ENCODE data around the gene KRT37.

The KRT37 gene

GRCh38 chr17:41393826-41394225 lies 30.6 kb downstream of the KRT37 start:
- H3K9me3 ChIP-seq (ENCODE audit: insufficient read depth, low read length), result no peaks in the 10 kb centered on the region
- H3K4me3 ChIP-seq (ENCODE audit: low read length), result no peak overlapping the region
- no peak overlapping the region for H2AFZ ChIP-seq (ENCODE audit: low read depth, low read length)
- peaks cover 17% of the 10 kb centered on the region for H3K27me3 ChIP-seq (ENCODE audit: low read depth, low read length)
- H4K20me1 ChIP-seq (ENCODE audit: insufficient read depth, low read length), result no peaks in the 10 kb centered on the region
- H3K36me3 ChIP-seq (replicated peaks; ENCODE audit: low read depth, low read length), result no peaks in the 10 kb centered on the region
- TF ChIP-seq EZH2phosphoT487 (IDR thresholded peaks at IDR 0.05; ENCODE audit: low read depth), result no peak
- TF ChIP-seq CTCF (IDR thresholded peaks at IDR 0.05; ENCODE audit: low read depth, low read length), result no peak
- H3K27ac ChIP-seq (ENCODE audit: low read length), result no peak overlapping the region
- H3K4me2 ChIP-seq (ENCODE audit: low read length), result no peak overlapping the region
- H3K9ac ChIP-seq (ENCODE audit: low read length), result no peak overlapping the region
- no peaks in the 10 kb centered on the region for H3K79me2 ChIP-seq (ENCODE audit: low read length)
- no peaks in the 10 kb centered on the region for H3K4me1 ChIP-seq (ENCODE audit: low read length)

- Histone ChIP-seq H3K27ac (ENCODE audit: low read length) (no peak overlapping the region), H3K9me3 (ENCODE audit: insufficient read depth, low read length) (no peaks in the 10 kb centered on the region), H3K36me3 (replicated peaks; ENCODE audit: low read depth, low read length) (no peaks in the 10 kb centered on the region), H3K9ac (ENCODE audit: low read length) (no peak overlapping the region), H4K20me1 (ENCODE audit: insufficient read depth, low read length) (no peaks in the 10 kb centered on the region), H3K4me1 (ENCODE audit: low read length) (no peaks in the 10 kb centered on the region), H2AFZ (ENCODE audit: low read depth, low read length) (no peak overlapping the region), H3K4me2 (ENCODE audit: low read length) (no peak overlapping the region), H3K27me3 (ENCODE audit: low read depth, low read length) (peaks cover 17% of the 10 kb centered on the region), H3K4me3 (ENCODE audit: low read length) (no peak overlapping the region), H3K79me2 (ENCODE audit: low read length) (no peaks in the 10 kb centered on the region)
- TF ChIP-seq CTCF (IDR thresholded peaks at IDR 0.05; ENCODE audit: low read depth, low read length) (no peak), EZH2phosphoT487 (IDR thresholded peaks at IDR 0.05; ENCODE audit: low read depth) (no peak)
Measured at GRCh38 chr17:41393294-41393693, 31.1 kb downstream of the KRT37 start.

- Histone ChIP-seq H3K36me3 (replicated peaks; ENCODE audit: low read depth, low read length) (no peaks in the 10 kb centered on the region), H4K20me1 (ENCODE audit: insufficient read depth, low read length) (no peaks in the 10 kb centered on the region), H3K9me3 (ENCODE audit: insufficient read depth, low read length) (no peaks in the 10 kb centered on the region), H3K4me3 (ENCODE audit: low read length) (no peak overlapping the region), H3K79me2 (ENCODE audit: low read length) (no peaks in the 10 kb centered on the region), H2AFZ (ENCODE audit: low read depth, low read length) (no peak overlapping the region), H3K9ac (ENCODE audit: low read length) (no peak overlapping the region), H3K4me1 (ENCODE audit: low read length) (no peaks in the 10 kb centered on the region), H3K4me2 (ENCODE audit: low read length) (no peak overlapping the region), H3K27me3 (ENCODE audit: low read depth, low read length) (peaks cover 17% of the 10 kb centered on the region), H3K27ac (ENCODE audit: low read length) (no peak overlapping the region)
- TF ChIP-seq EZH2phosphoT487 (IDR thresholded peaks at IDR 0.05; ENCODE audit: low read depth), result no peak
- TF ChIP-seq CTCF (IDR thresholded peaks at IDR 0.05; ENCODE audit: low read depth, low read length), result no peak
Measured at GRCh38 chr17:41392278-41392677, 32.1 kb downstream of the KRT37 start.

- peaks cover 17% of the 10 kb centered on the region for H3K27me3 ChIP-seq (ENCODE audit: low read depth, low read length)
- peaks cover 3% of the 10 kb centered on the region; the same call in 1 of the 2 replicates for H3K9me3 ChIP-seq (ENCODE audit: insufficient read depth, low read length)
- TF ChIP-seq EZH2phosphoT487 (IDR thresholded peaks at IDR 0.05; ENCODE audit: low read depth) (no peak), CTCF (IDR thresholded peaks at IDR 0.05; ENCODE audit: low read depth, low read length) (no peak)
Measured at GRCh38 chr17:41391535-41391934, 32.9 kb downstream of the KRT37 start.

More at GRCh38 chr17:41391535-41391934, 32.9 kb downstream of the KRT37 start:
- H3K79me2 ChIP-seq (ENCODE audit: low read length), result no peaks in the 10 kb centered on the region
- H3K36me3 ChIP-seq (replicated peaks; ENCODE audit: low read depth, low read length), result no peaks in the 10 kb centered on the region
- no peak overlapping the region for H2AFZ ChIP-seq (ENCODE audit: low read depth, low read length)
- no peak overlapping the region for H3K4me3 ChIP-seq (ENCODE audit: low read length)
- H3K4me2 ChIP-seq (ENCODE audit: low read length), result no peak overlapping the region
- H4K20me1 ChIP-seq (ENCODE audit: insufficient read depth, low read length), result no peaks in the 10 kb centered on the region
- no peak overlapping the region for H3K27ac ChIP-seq (ENCODE audit: low read length)
- no peaks in the 10 kb centered on the region for H3K4me1 ChIP-seq (ENCODE audit: low read length)
- no peak overlapping the region for H3K9ac ChIP-seq (ENCODE audit: low read length)

All from OCI-LY3 (cell line).